GM18508 (cell line): ENCODE measurements around the gene PPP3CA.

Experiments
- ATAC-seq: cut with Tn5 transposase; IDR thresholded peaks from one replicate; pipeline ENCODE4 v1.9.1; 2021; ENCODE audit warnings: moderate number of reproducible peaks; ENCODE audit not compliant: insufficient read depth, unreplicated experiment

PPP3CA gene

GRCh38 chr4:101347267-101347556 lies at the start of gene PPP3CA:
TSS of gene PPP3CA (minus strand) at chr4:101347526.
- ATAC-seq: peak; percentile 7

GRCh38 chr4:101393256-101393655 lies 45.9 kb upstream of the PPP3CA start:
- no peak for ATAC-seq

GRCh38 chr4:101370663-101371210 lies 23.4 kb upstream of the PPP3CA start:
- no peak for ATAC-seq

- no peak for ATAC-seq
Measured at GRCh38 chr4:101367201-101367600, 19.9 kb upstream of the PPP3CA start.

GRCh38 chr4:101366331-101366730 lies 19.0 kb upstream of the PPP3CA start:
- ATAC-seq: no peak

- no peak for ATAC-seq
Measured at GRCh38 chr4:101357751-101358150, 10.4 kb upstream of the PPP3CA start.

- ATAC-seq: no peak
Measured at GRCh38 chr4:101356928-101357327, 9.6 kb upstream of the PPP3CA start.

GRCh38 chr4:101355767-101356702 lies 8.7 kb upstream of the PPP3CA start:
- ATAC-seq: no peak

GRCh38 chr4:101355246-101355645 lies 7.9 kb upstream of the PPP3CA start:
- ATAC-seq: peak; percentile 98

- no peak for ATAC-seq
Measured at GRCh38 chr4:101349801-101350064, 2.4 kb upstream of the PPP3CA start.

GRCh38 chr4:101348995-101349800 lies 1.9 kb upstream of the PPP3CA start:
- no peak for ATAC-seq

GRCh38 chr4:101348367-101348827 lies 1.1 kb upstream of the PPP3CA start:
- no peak for ATAC-seq

- ATAC-seq: peak; percentile 70
Measured at GRCh38 chr4:101347557-101348366, 436 bp upstream of the PPP3CA start.

- ATAC-seq: peak; percentile 1
Measured at GRCh38 chr4:101346351-101347266, 717 bp downstream of the PPP3CA start.

- no peak for ATAC-seq
Measured at GRCh38 chr4:101345596-101346350, 1.6 kb downstream of the PPP3CA start.

GRCh38 chr4:101345271-101345595 lies 2.1 kb downstream of the PPP3CA start:
- ATAC-seq: no peak

- ATAC-seq: no peak
Measured at GRCh38 chr4:101339332-101339731, 8.0 kb downstream of the PPP3CA start.

GRCh38 chr4:101337688-101338087 lies 9.6 kb downstream of the PPP3CA start:
- ATAC-seq: no peak
